PFSK-1 (cell line): ENCODE measurements around the gene TASP1.

Experiments used
- FOXP2 ChIP-seq: optimal IDR thresholded peaks from 2 replicates; pipeline ENCODE3; 2011; ENCODE audit warnings: borderline replicate concordance, control low read depth, inconsistent platforms; ENCODE audit not compliant: insufficient read depth; ENCODE audit errors: extremely low read length, extremely low read depth
- POLR2AphosphoS5 ChIP-seq: IDR thresholded peaks from 2 replicates; pipeline ENCODE4 v1.6.1; 2012; ENCODE audit warnings: low read depth, mild to moderate bottlenecking, control low read depth, low read length, moderate library complexity
- REST ChIP-seq, 2 experiments: IDR thresholded peaks; 2 replicates each; pipeline versions ENCODE4 v1.6.1 to v1.8.0; 2011 to 2012; ENCODE audit warnings: low read depth in 2 of 2, low read length in 2 of 2, control low read depth in 1 of 2, inconsistent platforms in 1 of 2, mild to moderate bottlenecking in 1 of 2, moderate library complexity in 1 of 2; ENCODE audit not compliant: insufficient read depth in 1 of 2
- SIN3A ChIP-seq: IDR thresholded peaks from 2 replicates; pipeline ENCODE4 v1.6.1; 2012; ENCODE audit warnings: mild to moderate bottlenecking, low read length, moderate library complexity, borderline replicate concordance; ENCODE audit not compliant: insufficient read depth
- TAF1 ChIP-seq: IDR thresholded peaks from 2 replicates; pipeline ENCODE4 v1.6.1; 2012; ENCODE audit warnings: low read length, control low read depth, borderline replicate concordance; ENCODE audit not compliant: insufficient read depth

Gene TASP1

GRCh38 chr20:13567663-13568062, 71.1 kb downstream of the TASP1 start:
- TF ChIP-seq TAF1 (no peak), POLR2AphosphoS5 (no peak), FOXP2 (no peak), REST (IDR thresholded peaks at IDR 0.05; ENCODE audit: insufficient read depth in 1 of 2, low read depth in 2 of 2, low read length in 2 of 2) (no peak), SIN3A (no peak)

DNA sequence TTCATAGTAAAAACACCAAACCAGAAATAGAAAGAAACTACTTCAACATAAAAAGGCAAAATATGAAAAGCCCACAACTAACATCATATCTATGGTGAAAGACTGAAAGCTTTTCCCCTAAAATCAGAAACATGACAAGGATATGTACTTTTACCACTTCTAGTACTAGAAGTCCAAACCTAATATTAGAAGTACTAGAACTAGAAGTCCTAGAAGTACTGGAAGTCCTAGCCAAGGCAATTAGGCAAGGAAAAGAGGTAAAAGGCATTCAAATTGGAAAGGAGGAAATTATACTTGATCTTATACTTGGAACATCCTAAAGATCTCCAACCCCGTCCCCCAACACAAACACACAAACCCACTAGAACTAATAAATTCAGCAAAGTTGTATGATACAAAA, 74.9 kb downstream of the TASP1 start:
- no peak for TF ChIP-seq FOXP2
- TF ChIP-seq REST (IDR thresholded peaks at IDR 0.05; ENCODE audit: insufficient read depth in 1 of 2, low read depth in 2 of 2, low read length in 2 of 2): no peak
- TF ChIP-seq TAF1: no peak

- TF ChIP-seq SIN3A (no peak), FOXP2 (no peak), POLR2AphosphoS5 (no peak), REST (IDR thresholded peaks at IDR 0.05; ENCODE audit: insufficient read depth in 1 of 2, low read depth in 2 of 2, low read length in 2 of 2) (no peak), TAF1 (no peak)
Measured at GRCh38 chr20:13554706-13555105, 84.0 kb downstream of the TASP1 start.

DNA sequence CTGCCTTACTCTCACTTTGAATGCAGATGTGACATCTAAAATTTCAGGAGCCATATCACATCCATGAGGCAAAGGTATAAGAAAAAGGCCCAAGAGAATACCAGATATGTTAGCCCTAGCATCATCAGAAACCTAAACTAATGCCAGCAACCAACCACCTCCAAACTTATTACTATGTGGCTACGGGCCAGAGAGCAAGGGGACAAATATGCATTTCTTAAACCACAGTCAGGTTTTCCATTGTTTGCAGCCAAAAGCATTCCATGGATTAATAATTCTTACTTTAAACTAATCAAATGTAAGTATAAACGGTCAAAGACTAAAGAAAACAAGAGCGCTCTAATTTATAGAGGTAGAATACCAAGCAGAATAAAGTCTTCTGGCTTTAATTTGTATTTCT, 84.7 kb downstream of the TASP1 start:
- TF ChIP-seq POLR2AphosphoS5 (no peak), TAF1 (no peak), REST (IDR thresholded peaks at IDR 0.05; ENCODE audit: insufficient read depth in 1 of 2, low read depth in 2 of 2, low read length in 2 of 2) (no peak), SIN3A (no peak), FOXP2 (no peak)

DNA sequence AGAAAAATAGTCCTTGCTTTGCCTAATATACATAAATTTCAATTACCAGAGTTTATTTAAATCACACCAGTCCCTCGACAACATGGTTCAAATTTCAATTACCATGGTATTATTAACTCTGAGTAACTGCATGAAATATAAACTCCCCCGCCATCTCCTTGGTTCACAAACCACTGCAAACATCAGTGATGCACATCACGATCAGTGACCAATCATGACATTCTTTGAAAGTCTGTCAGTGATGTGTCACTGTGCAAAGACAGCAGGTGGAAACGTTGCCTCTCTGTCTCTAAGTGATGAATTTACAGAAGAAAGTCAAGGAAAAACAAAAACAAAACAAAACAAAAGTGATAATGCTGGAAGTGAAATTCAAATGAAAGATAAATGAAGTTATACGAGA, 86.7 kb downstream of the TASP1 start:
- TF ChIP-seq FOXP2: no peak
- no peak for TF ChIP-seq REST (IDR thresholded peaks at IDR 0.05; ENCODE audit: insufficient read depth in 1 of 2, low read depth in 2 of 2, low read length in 2 of 2)
- no peak for TF ChIP-seq SIN3A
- TF ChIP-seq POLR2AphosphoS5: no peak
- TF ChIP-seq TAF1: no peak
